Measurements from ENCODE around the gene SMIM3. TPM values are rescaled to one million over a fixed set of nuclear protein-coding genes. Genes with fewer than 3 reads are reported as not detected.

SMIM3 gene
- total RNA-seq, 1 donor from 2014 or later, result 3.0 TPM

- no peak for TF ChIP-seq CTCF (IDR thresholded peaks at IDR 0.05; ENCODE audit: unreplicated experiment)
- Mint-ChIP-seq H3K9me3 (ENCODE audit: unreplicated experiment) (no peaks in the 10 kb centered on the region), H3K4me1 (ENCODE audit: unreplicated experiment) (peaks cover 7% of the 10 kb centered on the region), H3K36me3 (ENCODE audit: low read depth, unreplicated experiment) (no peaks in the 10 kb centered on the region), H3K4me3 (ENCODE audit: unreplicated experiment) (no peak overlapping the region), H3K27me3 (ENCODE audit: unreplicated experiment) (peaks cover 3% of the 10 kb centered on the region), H3K27ac (ENCODE audit: unreplicated experiment) (no peak overlapping the region)
- no peak for DNase-seq (ENCODE audit: low spot score)
Observed at GRCh38 chr5:150781706-150782614, 3.4 kb downstream of the SMIM3 start.

GRCh38 chr5:150782850-150783249 is 4.3 kb downstream of the SMIM3 start:
- no peak for TF ChIP-seq CTCF (IDR thresholded peaks at IDR 0.05; ENCODE audit: unreplicated experiment)
- no peak overlapping the region for H3K4me3 Mint-ChIP-seq (ENCODE audit: unreplicated experiment)
- H3K36me3 Mint-ChIP-seq (ENCODE audit: low read depth, unreplicated experiment), result no peaks in the 10 kb centered on the region
- peaks cover 3% of the 10 kb centered on the region for H3K27me3 Mint-ChIP-seq (ENCODE audit: unreplicated experiment)
- H3K9me3 Mint-ChIP-seq (ENCODE audit: unreplicated experiment), result no peaks in the 10 kb centered on the region
- peaks cover 5% of the 10 kb centered on the region for H3K4me1 Mint-ChIP-seq (ENCODE audit: unreplicated experiment)
- no peak overlapping the region for H3K27ac Mint-ChIP-seq (ENCODE audit: unreplicated experiment)
- no peak for DNase-seq (ENCODE audit: low spot score)

- DNase-seq (ENCODE audit: low spot score), result no peak
- no peaks in the 10 kb centered on the region for H3K36me3 Mint-ChIP-seq (ENCODE audit: low read depth, unreplicated experiment)
- no peak overlapping the region for H3K27ac Mint-ChIP-seq (ENCODE audit: unreplicated experiment)
- TF ChIP-seq CTCF (IDR thresholded peaks at IDR 0.05; ENCODE audit: unreplicated experiment), result no peak
- no peaks in the 10 kb centered on the region for H3K4me1 Mint-ChIP-seq (ENCODE audit: unreplicated experiment)
- H3K27me3 Mint-ChIP-seq (ENCODE audit: unreplicated experiment), result peaks cover 2% of the 10 kb centered on the region
- no peak overlapping the region for H3K4me3 Mint-ChIP-seq (ENCODE audit: unreplicated experiment)
- H3K9me3 Mint-ChIP-seq (ENCODE audit: unreplicated experiment), result no peaks in the 10 kb centered on the region
Observed at GRCh38 chr5:150783422-150783928, 4.9 kb downstream of the SMIM3 start.

DNA sequence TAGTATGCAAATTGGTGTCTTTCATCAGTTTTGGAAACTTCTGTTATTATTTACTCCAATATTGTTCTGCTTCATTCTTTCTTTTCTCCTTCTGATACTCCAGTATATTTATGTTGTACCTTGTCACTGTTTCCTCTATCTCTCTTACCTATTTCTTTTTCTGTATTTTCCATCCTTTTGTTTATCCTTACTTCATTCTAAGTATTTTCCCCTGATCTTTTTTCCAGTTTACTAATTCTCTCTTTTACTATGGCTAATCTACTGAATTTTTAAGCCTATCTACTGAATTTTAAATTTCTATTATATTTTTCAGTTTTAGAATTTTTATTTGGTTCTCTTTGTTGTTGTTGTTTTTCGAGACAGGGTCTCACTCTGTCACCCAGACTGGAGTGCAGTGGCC is 7.4 kb downstream of the SMIM3 start:
- H3K27me3 Mint-ChIP-seq (ENCODE audit: unreplicated experiment), result peaks cover 2% of the 10 kb centered on the region
- H3K4me1 Mint-ChIP-seq (ENCODE audit: unreplicated experiment), result peaks cover 9% of the 10 kb centered on the region
- no peak overlapping the region for H3K4me3 Mint-ChIP-seq (ENCODE audit: unreplicated experiment)
- H3K27ac Mint-ChIP-seq (ENCODE audit: unreplicated experiment), result peak overlapping the region; percentile 34
- DNase-seq (ENCODE audit: low spot score), result no peak
- no peaks in the 10 kb centered on the region for H3K9me3 Mint-ChIP-seq (ENCODE audit: unreplicated experiment)
- TF ChIP-seq CTCF (IDR thresholded peaks at IDR 0.05; ENCODE audit: unreplicated experiment), result no peak
- no peaks in the 10 kb centered on the region for H3K36me3 Mint-ChIP-seq (ENCODE audit: low read depth, unreplicated experiment)

- Mint-ChIP-seq H3K27ac (ENCODE audit: unreplicated experiment) (no peak overlapping the region), H3K36me3 (ENCODE audit: low read depth, unreplicated experiment) (no peaks in the 10 kb centered on the region), H3K27me3 (ENCODE audit: unreplicated experiment) (peaks cover 2% of the 10 kb centered on the region), H3K4me3 (ENCODE audit: unreplicated experiment) (no peak overlapping the region), H3K9me3 (ENCODE audit: unreplicated experiment) (no peaks in the 10 kb centered on the region), H3K4me1 (ENCODE audit: unreplicated experiment) (peaks cover 10% of the 10 kb centered on the region)
- DNase-seq (ENCODE audit: low spot score), result no peak
- no peak for TF ChIP-seq CTCF (IDR thresholded peaks at IDR 0.05; ENCODE audit: unreplicated experiment)
Observed at GRCh38 chr5:150786876-150787275, 8.3 kb downstream of the SMIM3 start.

Measured in endothelial cell (in vitro differentiated cells).